ENCODE data around the gene PXDC1. TPM values are rescaled to one million over a fixed set of nuclear protein-coding genes. Genes with fewer than 3 reads are reported as not detected.
A peak's percentile ranks its signal among the peaks of the same experiment; 100 is the strongest.

Gene PXDC1
- total RNA-seq, 6 experiments from 2014 or later = 50.5 to 250 (median 97.5) TPM

DNA sequence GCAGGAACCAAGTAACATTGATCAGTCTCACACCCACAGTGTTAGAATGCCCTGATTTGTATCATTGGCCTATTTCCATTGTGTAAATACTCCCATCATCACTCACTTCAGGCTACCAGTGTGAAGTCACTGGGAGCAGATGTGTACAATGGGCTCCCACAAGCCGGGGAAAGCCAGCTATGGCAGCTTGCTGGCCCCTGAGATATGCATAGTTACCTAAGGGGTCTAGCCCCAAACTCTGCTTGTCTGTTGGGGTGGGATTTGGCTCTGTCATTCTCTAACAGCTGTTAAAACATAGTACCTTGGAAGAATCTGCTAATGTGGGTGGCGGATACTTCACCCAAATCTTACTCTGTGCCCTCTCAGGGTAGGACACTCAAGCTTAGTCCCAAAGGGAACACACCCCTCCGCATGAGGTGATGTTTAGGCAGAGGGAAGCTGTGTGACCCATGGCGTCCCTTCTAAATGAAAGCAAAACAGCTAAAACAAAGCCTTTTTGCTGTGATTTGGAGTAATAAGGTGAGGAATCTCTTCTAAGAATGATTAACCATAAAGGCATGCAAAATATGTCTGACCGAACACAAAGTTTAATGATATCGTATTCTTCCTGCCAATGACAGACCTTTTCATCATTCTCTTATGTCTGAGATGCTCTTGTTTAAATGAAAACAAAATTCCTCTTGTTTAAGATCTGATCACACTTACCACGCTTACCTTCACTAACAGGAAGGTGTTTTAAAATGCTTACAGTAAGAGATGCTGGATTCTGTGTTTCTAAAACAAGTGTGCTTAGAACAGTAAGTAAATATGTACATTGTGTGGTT, 45.9 kb upstream of the PXDC1 start:
- no peaks in the 10 kb centered on the region for H3K9me3 ChIP-seq
- H3K27ac ChIP-seq = peak overlapping the region in 2 of 3 donors; percentile 24 to 29
- intact Hi-C loops (cut with DNase I) = no loop called here
- no peak for DNase-seq
- WGBS (ENCODE audit: insufficient coverage, low coverage, low lambda C conversion rate, missing lambda C conversion rate) = 55% methylated on average over 7 of the region's 7 CpGs
- H3K36me3 ChIP-seq = no peaks in the 10 kb centered on the region
- peak; percentile 47 to 82 (median 52) for ATAC-seq
- TF ChIP-seq POLR2A (IDR thresholded peaks at IDR 0.05) = peak; percentile 45
- TF ChIP-seq, protein P1, sequence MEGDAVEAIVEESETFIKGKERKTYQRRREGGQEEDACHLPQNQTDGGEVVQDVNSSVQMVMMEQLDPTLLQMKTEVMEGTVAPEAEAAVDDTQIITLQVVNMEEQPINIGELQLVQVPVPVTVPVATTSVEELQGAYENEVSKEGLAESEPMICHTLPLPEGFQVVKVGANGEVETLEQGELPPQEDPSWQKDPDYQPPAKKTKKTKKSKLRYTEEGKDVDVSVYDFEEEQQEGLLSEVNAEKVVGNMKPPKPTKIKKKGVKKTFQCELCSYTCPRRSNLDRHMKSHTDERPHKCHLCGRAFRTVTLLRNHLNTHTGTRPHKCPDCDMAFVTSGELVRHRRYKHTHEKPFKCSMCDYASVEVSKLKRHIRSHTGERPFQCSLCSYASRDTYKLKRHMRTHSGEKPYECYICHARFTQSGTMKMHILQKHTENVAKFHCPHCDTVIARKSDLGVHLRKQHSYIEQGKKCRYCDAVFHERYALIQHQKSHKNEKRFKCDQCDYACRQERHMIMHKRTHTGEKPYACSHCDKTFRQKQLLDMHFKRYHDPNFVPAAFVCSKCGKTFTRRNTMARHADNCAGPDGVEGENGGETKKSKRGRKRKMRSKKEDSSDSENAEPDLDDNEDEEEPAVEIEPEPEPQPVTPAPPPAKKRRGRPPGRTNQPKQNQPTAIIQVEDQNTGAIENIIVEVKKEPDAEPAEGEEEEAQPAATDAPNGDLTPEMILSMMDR (IDR thresholded peaks at IDR 0.05) = no peak
- no peak overlapping the region for H3K4me3 ChIP-seq
- peaks cover 3 to 11% (median 6%) of the 10 kb centered on the region in 4 donors for H3K4me1 ChIP-seq
- H3K27me3 ChIP-seq = no peaks in the 10 kb centered on the region

GRCh38 chr6:3796719-3797041, 45.2 kb upstream of the PXDC1 start:
- ATAC-seq (peak in 1 of 4 donors; percentile 17), DNase-seq (no peak)
- Histone ChIP-seq H3K27ac (peak overlapping the region in 2 of 3 donors; percentile 24 to 29), H3K27me3 (no peaks in the 10 kb centered on the region), H3K9me3 (no peaks in the 10 kb centered on the region), H3K36me3 (no peaks in the 10 kb centered on the region), H3K4me3 (no peak overlapping the region), H3K4me1 (peaks cover 3 to 11% (median 6%) of the 10 kb centered on the region in 4 donors)
- TF ChIP-seq, protein P1 (IDR thresholded peaks at IDR 0.05) = no peak
- no peak for TF ChIP-seq POLR2A (IDR thresholded peaks at IDR 0.05)
- intact Hi-C loops (cut with DNase I) = no loop called here
- WGBS (ENCODE audit: insufficient coverage, low coverage, low lambda C conversion rate, missing lambda C conversion rate) = 82% methylated on average over 2 of the region's 2 CpGs

DNA sequence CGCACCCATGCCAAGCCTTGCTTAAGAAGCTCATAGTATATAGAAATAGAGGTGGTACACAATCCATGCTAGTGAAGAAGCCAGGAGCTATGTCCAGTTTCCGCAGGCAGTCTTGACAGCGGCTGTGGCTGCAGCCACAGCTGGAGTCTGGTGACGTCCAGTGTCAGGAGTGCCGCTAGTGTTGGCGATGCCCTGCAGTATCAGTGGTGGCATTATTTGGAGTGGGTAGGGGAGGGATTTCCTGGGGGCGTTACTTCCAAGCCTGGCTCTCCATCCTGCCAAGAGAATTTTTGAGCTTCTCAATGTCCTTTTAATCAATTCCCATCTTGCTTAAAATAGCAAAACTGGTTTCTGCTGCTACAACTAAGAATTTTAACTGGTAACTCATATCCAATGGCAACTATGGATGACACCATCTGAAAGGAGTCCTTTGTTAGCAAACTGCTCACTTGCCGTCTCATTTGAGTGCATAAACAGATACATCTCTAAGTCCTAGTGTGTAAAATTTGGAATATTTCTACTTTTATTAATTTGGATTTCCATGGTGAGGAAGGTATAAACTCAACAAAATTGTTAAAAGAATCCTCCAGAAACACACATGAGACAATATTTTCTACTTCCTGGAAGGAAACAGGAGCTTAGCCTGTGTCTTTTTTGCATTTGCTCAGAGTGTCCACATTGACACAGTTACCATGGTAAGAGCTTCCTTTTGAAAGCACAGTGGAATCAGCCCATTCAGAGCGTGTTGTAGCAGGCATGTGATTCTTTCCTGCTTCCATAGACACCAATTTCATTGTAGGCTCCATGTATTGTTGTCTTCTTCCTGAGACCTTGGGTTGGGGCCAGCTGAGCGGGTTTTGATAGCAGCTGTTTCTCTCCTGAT, 44.6 kb upstream of the PXDC1 start:
- no peaks in the 10 kb centered on the region for H3K36me3 ChIP-seq
- H3K4me3 ChIP-seq = no peak overlapping the region
- DNase-seq (no peak), ATAC-seq (peak; percentile 66 to 78 (median 70))
- intact Hi-C loops (cut with DNase I) = no loop called here
- no peaks in the 10 kb centered on the region for H3K9me3 ChIP-seq
- TF ChIP-seq, protein P1 (IDR thresholded peaks at IDR 0.05) = no peak
- no peak for TF ChIP-seq POLR2A (IDR thresholded peaks at IDR 0.05)
- peaks cover 3 to 12% (median 6%) of the 10 kb centered on the region in 4 donors for H3K4me1 ChIP-seq
- peak overlapping the region in 1 of 3 donors; percentile 29 for H3K27ac ChIP-seq
- no peaks in the 10 kb centered on the region for H3K27me3 ChIP-seq
- 74% methylated on average over 7 of the region's 10 CpGs for WGBS (ENCODE audit: insufficient coverage, low coverage, low lambda C conversion rate, missing lambda C conversion rate)

GRCh38 chr6:3794092-3794491, 42.6 kb upstream of the PXDC1 start:
- H3K36me3 ChIP-seq = no peaks in the 10 kb centered on the region
- DNase-seq = no peak
- no peak for ATAC-seq
- peaks cover 3 to 29% (median 13%) of the 10 kb centered on the region in 4 donors for H3K4me1 ChIP-seq
- no peak overlapping the region for H3K4me3 ChIP-seq
- H3K27ac ChIP-seq = no peak overlapping the region
- H3K27me3 ChIP-seq = no peaks in the 10 kb centered on the region
- intact Hi-C loops (cut with DNase I) = no loop called here
- no peaks in the 10 kb centered on the region for H3K9me3 ChIP-seq
- TF ChIP-seq, protein P1 (IDR thresholded peaks at IDR 0.05) = no peak
- TF ChIP-seq POLR2A (IDR thresholded peaks at IDR 0.05) = no peak

Data from right lobe of liver (tissue), 6 donors.